Activated naive CD4-positive, alpha-beta T cell treated with anti-CD3 and anti-CD28 coated beads, Interleukin-2, amount 50 U/mL, for 24 hours (primary cell): Measurements from ENCODE around the gene TAGAP.
A peak's percentile ranks its signal among the peaks of the same experiment; 100 is the strongest.

Experiments
- H3K27ac Mint-ChIP-seq: one replicate; pipeline ENCODE4 v1.8.0; 2021; ENCODE audit warnings: mild to moderate bottlenecking, mixed read lengths
- H3K27me3 Mint-ChIP-seq: one replicate; pipeline ENCODE4 v1.8.0; 2021; ENCODE audit warnings: mixed read lengths
- H3K36me3 Mint-ChIP-seq: one replicate; pipeline ENCODE4 v1.8.0; 2021; ENCODE audit warnings: mixed read lengths
- H3K4me1 Mint-ChIP-seq: one replicate; pipeline ENCODE4 v1.8.0; 2021; ENCODE audit warnings: mixed read lengths
- H3K4me3 Mint-ChIP-seq: one replicate; pipeline ENCODE4 v1.8.0; 2021; ENCODE audit warnings: mild to moderate bottlenecking, mixed read lengths
- H3K9me3 Mint-ChIP-seq: one replicate; pipeline ENCODE4 v1.8.0; 2021; ENCODE audit warnings: mixed read lengths

Gene TAGAP

DNA sequence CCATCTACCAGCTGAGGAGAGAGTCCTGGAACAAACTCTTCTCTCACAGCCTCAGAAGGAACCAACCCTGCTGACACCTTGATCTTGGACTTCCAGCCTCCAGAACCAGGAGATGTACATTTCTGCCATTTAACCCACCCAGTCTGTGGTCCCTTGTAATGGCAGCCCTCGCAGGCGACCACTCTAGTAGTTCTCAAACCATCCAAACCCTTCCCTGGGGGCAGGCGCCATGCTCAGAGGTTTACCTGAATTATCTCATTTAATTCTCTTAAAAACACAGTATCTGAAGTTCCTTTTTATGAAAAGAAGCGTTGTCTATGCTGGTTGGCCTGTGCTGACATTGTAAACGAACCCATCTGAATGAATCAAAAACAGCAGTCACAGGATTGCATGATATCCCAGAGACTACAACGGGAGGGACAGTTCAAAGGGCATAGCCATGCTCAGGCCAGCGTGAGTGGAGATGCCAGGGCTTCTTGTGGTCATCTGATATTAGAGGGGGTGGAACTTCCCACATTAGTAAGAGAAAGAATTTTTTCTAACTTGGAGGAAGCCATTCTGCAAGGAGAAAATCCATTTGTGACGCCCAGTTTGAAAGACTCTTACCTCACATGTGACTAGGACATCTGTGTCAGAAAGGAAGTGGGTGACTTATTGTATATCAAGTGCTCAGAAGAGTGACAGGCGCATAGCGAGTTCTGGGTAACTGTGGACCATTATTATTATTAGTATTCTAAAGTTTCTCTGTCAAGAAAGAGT lies 17.2 kb upstream of the TAGAP start:
- H3K36me3 Mint-ChIP-seq, result peaks cover 2% of the 10 kb centered on the region
- peaks cover 100% of the 10 kb centered on the region for H3K4me1 Mint-ChIP-seq
- no peaks in the 10 kb centered on the region for H3K27me3 Mint-ChIP-seq
- peak overlapping the region; percentile 78 for H3K4me3 Mint-ChIP-seq
- H3K27ac Mint-ChIP-seq, result peak overlapping the region; percentile 96
- H3K9me3 Mint-ChIP-seq, result peaks cover 4% of the 10 kb centered on the region

GRCh38 chr6:159061146-159061545 lies 16.4 kb upstream of the TAGAP start:
- H3K4me1 Mint-ChIP-seq, result peaks cover 100% of the 10 kb centered on the region
- H3K27me3 Mint-ChIP-seq, result no peaks in the 10 kb centered on the region
- H3K27ac Mint-ChIP-seq, result peak overlapping the region; percentile 96
- H3K9me3 Mint-ChIP-seq, result peaks cover 4% of the 10 kb centered on the region
- H3K36me3 Mint-ChIP-seq, result no peaks in the 10 kb centered on the region
- H3K4me3 Mint-ChIP-seq, result no peak overlapping the region

DNA sequence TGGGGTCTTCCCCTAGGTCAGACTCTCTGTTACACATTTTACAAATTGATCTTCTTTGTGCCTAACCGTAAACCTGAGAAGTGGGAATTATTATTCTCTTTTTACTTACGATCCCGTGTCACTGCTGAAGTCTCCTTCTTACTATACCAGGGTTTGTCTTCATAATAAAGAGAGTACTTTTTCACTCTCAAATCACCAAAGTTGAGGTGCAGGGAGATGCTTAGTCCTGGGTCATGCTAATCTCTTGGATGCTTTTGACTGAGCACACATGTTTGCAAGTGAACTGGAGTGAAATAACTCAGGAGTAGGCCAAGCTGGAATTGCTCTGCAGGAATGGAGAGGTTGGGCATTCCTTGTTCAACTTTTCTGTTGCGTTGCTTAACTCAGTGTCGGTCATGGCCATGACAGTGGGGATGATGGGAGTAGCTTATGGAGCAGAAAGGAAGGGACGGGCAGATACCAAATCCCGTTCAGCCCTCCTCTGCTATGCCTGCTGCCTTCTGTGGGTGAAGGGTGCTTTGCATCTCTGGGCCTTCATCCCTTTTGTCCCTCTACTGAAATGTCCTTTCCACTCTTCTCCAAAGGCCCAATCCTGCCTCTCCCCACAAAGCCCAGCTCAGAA lies 15.2 kb upstream of the TAGAP start:
- Mint-ChIP-seq H3K27ac (peak overlapping the region; percentile 95), H3K36me3 (no peaks in the 10 kb centered on the region), H3K27me3 (no peaks in the 10 kb centered on the region), H3K9me3 (peaks cover 4% of the 10 kb centered on the region), H3K4me3 (no peak overlapping the region), H3K4me1 (peaks cover 99% of the 10 kb centered on the region)

GRCh38 chr6:159059141-159059540 lies 14.3 kb upstream of the TAGAP start:
- peak overlapping the region; percentile 36 for H3K4me3 Mint-ChIP-seq
- peak overlapping the region; percentile 95 for H3K27ac Mint-ChIP-seq
- H3K9me3 Mint-ChIP-seq, result peaks cover 4% of the 10 kb centered on the region
- H3K4me1 Mint-ChIP-seq, result peaks cover 99% of the 10 kb centered on the region
- no peaks in the 10 kb centered on the region for H3K27me3 Mint-ChIP-seq
- H3K36me3 Mint-ChIP-seq, result no peaks in the 10 kb centered on the region

- no peaks in the 10 kb centered on the region for H3K36me3 Mint-ChIP-seq
- H3K9me3 Mint-ChIP-seq, result no peaks in the 10 kb centered on the region
- peaks cover 83% of the 10 kb centered on the region for H3K4me1 Mint-ChIP-seq
- no peak overlapping the region for H3K4me3 Mint-ChIP-seq
- H3K27me3 Mint-ChIP-seq, result no peaks in the 10 kb centered on the region
- H3K27ac Mint-ChIP-seq, result peak overlapping the region; percentile 70
Observed at GRCh38 chr6:159056899-159057298, 12.1 kb upstream of the TAGAP start.

DNA sequence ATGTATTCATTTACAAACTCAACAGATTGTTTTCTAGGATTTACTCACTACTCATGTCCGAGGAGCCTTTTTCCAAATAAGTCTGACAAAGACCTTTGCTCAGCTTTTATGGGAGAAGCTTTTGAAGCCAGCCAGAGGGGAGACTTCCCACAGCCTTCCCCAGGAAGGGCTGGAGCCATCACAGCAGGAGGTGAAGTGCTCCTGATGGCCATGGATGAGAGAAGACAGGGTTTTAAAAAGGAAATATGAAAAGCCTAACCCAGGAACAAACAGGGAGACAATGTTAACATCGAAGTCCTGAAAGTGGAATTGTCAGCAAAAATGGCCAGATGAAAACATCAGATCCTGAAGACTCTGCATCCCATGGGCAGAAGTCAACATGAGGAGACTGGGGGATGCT lies 11.6 kb upstream of the TAGAP start:
- H3K36me3 Mint-ChIP-seq, result no peaks in the 10 kb centered on the region
- H3K4me3 Mint-ChIP-seq, result peak overlapping the region; percentile 66
- peaks cover 78% of the 10 kb centered on the region for H3K4me1 Mint-ChIP-seq
- no peaks in the 10 kb centered on the region for H3K9me3 Mint-ChIP-seq
- H3K27ac Mint-ChIP-seq, result peak overlapping the region; percentile 80
- H3K27me3 Mint-ChIP-seq, result no peaks in the 10 kb centered on the region

GRCh38 chr6:159056003-159056402 lies 11.2 kb upstream of the TAGAP start:
- peaks cover 74% of the 10 kb centered on the region for H3K4me1 Mint-ChIP-seq
- peak overlapping the region; percentile 66 for H3K4me3 Mint-ChIP-seq

GRCh38 chr6:159053781-159054398 lies 9.1 kb upstream of the TAGAP start:
- H3K27me3 Mint-ChIP-seq, result no peaks in the 10 kb centered on the region
- H3K36me3 Mint-ChIP-seq, result no peaks in the 10 kb centered on the region
- H3K9me3 Mint-ChIP-seq, result no peaks in the 10 kb centered on the region
- H3K27ac Mint-ChIP-seq, result no peak overlapping the region
- H3K4me1 Mint-ChIP-seq, result peaks cover 53% of the 10 kb centered on the region
- no peak overlapping the region for H3K4me3 Mint-ChIP-seq

More at GRCh38 chr6:159056003-159056402, 11.2 kb upstream of the TAGAP start:
- Mint-ChIP-seq H3K36me3 (no peaks in the 10 kb centered on the region), H3K9me3 (no peaks in the 10 kb centered on the region), H3K27ac (peak overlapping the region; percentile 80), H3K27me3 (no peaks in the 10 kb centered on the region)

- Mint-ChIP-seq H3K4me3 (no peak overlapping the region), H3K9me3 (no peaks in the 10 kb centered on the region), H3K4me1 (peaks cover 49% of the 10 kb centered on the region), H3K36me3 (no peaks in the 10 kb centered on the region), H3K27me3 (no peaks in the 10 kb centered on the region), H3K27ac (peak overlapping the region; percentile 23)
Observed at GRCh38 chr6:159052720-159053119, 7.9 kb upstream of the TAGAP start.

DNA sequence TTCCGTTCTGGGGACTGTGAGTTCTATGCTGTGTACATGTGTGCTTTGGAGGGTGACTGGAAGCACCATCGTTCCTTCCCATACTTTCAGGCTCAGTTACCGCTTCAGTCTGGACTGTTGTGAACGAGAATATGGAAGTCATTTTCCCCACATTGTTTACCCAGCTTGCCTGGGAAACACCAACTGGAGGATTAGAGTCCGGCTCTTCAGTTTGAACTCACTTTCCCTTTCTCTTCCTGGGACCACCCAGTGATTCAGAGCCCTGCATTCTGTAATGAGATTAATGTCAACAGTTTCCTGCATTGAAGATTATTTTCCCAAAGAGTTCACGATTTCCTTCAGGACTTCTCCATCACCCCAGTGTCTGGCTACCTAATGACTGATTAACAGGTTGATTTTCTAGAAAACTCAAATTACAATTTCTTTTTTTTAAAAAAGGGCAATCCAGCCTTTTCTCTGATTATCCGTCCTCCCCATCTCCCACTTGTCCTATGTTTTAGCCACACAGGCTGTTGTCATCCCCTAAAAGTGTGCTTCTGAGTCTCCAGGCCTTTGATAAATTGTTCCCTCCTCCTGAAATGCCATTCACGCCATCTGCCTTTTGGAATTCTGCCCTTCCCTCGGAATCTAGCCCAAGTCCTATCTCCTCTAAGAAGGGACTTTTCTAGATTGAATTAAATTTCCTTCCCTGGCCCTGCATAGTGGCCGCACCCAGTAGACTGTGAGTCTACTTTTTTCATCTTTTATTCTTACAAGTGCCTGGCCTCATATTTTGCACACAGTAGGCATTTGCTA lies 3.3 kb upstream of the TAGAP start:
- Mint-ChIP-seq H3K9me3 (no peaks in the 10 kb centered on the region), H3K4me1 (peaks cover 30% of the 10 kb centered on the region), H3K27me3 (no peaks in the 10 kb centered on the region), H3K4me3 (no peak overlapping the region), H3K36me3 (peaks cover 13% of the 10 kb centered on the region), H3K27ac (peak overlapping the region; percentile 52)

DNA sequence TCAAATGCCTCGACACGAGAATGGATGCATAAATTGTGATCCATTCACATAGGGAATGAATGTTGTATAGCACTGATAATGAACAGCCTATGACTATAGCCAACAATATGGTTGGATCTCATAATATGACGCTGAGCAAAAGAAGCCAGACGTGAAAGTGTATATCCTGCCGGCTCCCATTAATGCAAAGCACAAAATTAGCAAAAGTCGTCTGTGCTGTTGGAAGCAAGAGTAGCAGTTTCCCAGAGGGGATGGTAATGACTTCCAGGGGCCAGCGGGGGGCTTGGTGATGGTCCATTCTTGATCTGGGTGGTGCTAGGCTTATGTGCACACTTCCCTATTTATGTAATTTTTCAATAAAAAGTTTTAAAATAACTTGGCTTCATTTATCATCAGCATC lies 1.0 kb upstream of the TAGAP start:
- Mint-ChIP-seq H3K4me3 (peak overlapping the region; percentile 96), H3K36me3 (peaks cover 34% of the 10 kb centered on the region), H3K4me1 (peaks cover 42% of the 10 kb centered on the region), H3K27ac (peak overlapping the region; percentile 98), H3K9me3 (no peaks in the 10 kb centered on the region), H3K27me3 (no peaks in the 10 kb centered on the region)

- H3K27me3 Mint-ChIP-seq, result no peaks in the 10 kb centered on the region
- peak overlapping the region; percentile 96 for H3K4me3 Mint-ChIP-seq
- H3K36me3 Mint-ChIP-seq, result peaks cover 50% of the 10 kb centered on the region
- peaks cover 53% of the 10 kb centered on the region for H3K4me1 Mint-ChIP-seq
- peak overlapping the region; percentile 98 for H3K27ac Mint-ChIP-seq
- H3K9me3 Mint-ChIP-seq, result no peaks in the 10 kb centered on the region
Observed at GRCh38 chr6:159043947-159044346, 844 bp downstream of the TAGAP start.

GRCh38 chr6:159043251-159043650 lies 1.5 kb downstream of the TAGAP start:
- Mint-ChIP-seq H3K4me1 (peaks cover 54% of the 10 kb centered on the region), H3K36me3 (peaks cover 53% of the 10 kb centered on the region), H3K27me3 (no peaks in the 10 kb centered on the region), H3K27ac (peak overlapping the region; percentile 98), H3K4me3 (peak overlapping the region; percentile 96), H3K9me3 (no peaks in the 10 kb centered on the region)

GRCh38 chr6:159042826-159043181 lies 2.0 kb downstream of the TAGAP start:
- Mint-ChIP-seq H3K4me1 (peaks cover 52% of the 10 kb centered on the region), H3K9me3 (no peaks in the 10 kb centered on the region), H3K4me3 (peak overlapping the region; percentile 96), H3K27me3 (no peaks in the 10 kb centered on the region), H3K27ac (peak overlapping the region; percentile 98), H3K36me3 (peaks cover 53% of the 10 kb centered on the region)

DNA sequence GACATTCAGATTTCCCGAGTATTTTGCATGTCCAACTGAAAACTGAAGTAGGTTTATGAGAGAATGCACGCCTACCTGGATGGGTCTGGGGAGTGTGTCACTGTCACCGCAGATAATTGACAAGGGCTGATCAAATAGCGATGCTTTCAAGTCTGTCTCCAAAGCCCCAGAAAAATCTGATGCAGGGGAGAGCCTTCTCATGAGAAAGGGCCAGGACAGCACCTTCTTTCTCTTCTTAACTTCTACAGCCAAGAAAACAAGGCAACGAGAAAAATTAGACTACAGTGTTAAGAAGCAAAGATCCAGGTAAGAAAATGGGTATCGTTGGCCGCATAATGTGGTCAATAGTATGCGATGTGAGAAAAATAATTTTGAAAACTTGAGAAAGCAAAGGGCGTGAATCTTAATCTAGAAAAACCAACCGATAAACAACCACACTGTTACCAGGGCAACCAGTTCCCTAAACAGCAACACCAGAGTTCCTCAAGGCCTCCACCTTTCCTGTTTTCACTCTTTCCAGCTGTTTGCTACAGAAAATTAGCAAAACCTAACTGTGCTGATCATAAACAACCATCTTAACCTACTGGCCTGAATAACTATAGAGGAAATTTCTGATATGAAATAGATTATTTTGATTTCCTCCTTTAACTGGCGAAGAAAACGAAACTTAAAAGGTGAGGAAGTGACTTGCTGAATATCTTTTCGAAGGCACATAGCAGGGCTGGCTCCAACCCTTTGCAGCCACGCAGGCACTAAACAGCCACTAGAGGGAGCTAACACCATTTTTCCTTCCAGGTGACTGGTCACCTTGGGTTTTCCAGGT lies 2.6 kb downstream of the TAGAP start:
- peaks cover 52% of the 10 kb centered on the region for H3K4me1 Mint-ChIP-seq
- no peaks in the 10 kb centered on the region for H3K27me3 Mint-ChIP-seq
- H3K27ac Mint-ChIP-seq, result peak overlapping the region; percentile 98
- H3K4me3 Mint-ChIP-seq, result peak overlapping the region; percentile 96
- no peaks in the 10 kb centered on the region for H3K9me3 Mint-ChIP-seq
- H3K36me3 Mint-ChIP-seq, result peaks cover 57% of the 10 kb centered on the region
